A549 (cell line): ENCODE measurements around the gene KIFC1.

ENCODE experiments used
- CBX8 ChIP-seq: fragments of 200-600 bp; sonication (generic); IDR thresholded peaks from 2 replicates; pipeline ENCODE4 v1.6.1; 2016
- CHD4 ChIP-seq: fragments of 200-600 bp; sonication (generic); IDR thresholded peaks from 2 replicates; pipeline ENCODE4 v1.6.1; 2016; ENCODE audit warnings: antibody characterized with exemption, mild to moderate bottlenecking, borderline replicate concordance
- CTCF ChIP-seq: fragments of >200 bp; sonication (Bioruptor Twin); formaldehyde crosslinking; IDR thresholded peaks from 3 replicates; pipeline ENCODE4 v1.5.1; 2016
- EP300 ChIP-seq, 2 experiments: fragments of >200 bp; sonication (Bioruptor Twin); formaldehyde crosslinking; IDR thresholded peaks; 2 replicates in 1 of 2; 3 replicates in 1 of 2; pipeline ENCODE4 v1.6.1; 2016 to 2017
- FOSL2 ChIP-seq, 2 experiments: fragments of 450-650 bp in 1 of 2; fragments of >200 bp in 1 of 2; sonication (Bioruptor Twin) in 1 of 2; formaldehyde crosslinking; IDR thresholded peaks; 2 replicates each; pipeline versions ENCODE4 v1.5.0 to v1.6.1; 2016 to 2020; ENCODE audit warnings: mild to moderate bottlenecking in 1 of 2, moderate library complexity in 1 of 2
- GATA3 ChIP-seq: IDR thresholded peaks from 2 replicates; pipeline ENCODE4 v1.6.1; 2012; ENCODE audit warnings: borderline replicate concordance
- HES2 ChIP-seq: fragments of >200 bp; sonication (Bioruptor Twin); formaldehyde crosslinking; IDR thresholded peaks from 2 replicates; pipeline ENCODE4 v1.6.1; 2016
- JUNB ChIP-seq: fragments of >200 bp; sonication (Bioruptor Twin); formaldehyde crosslinking; IDR thresholded peaks from 2 replicates; pipeline ENCODE4 v1.6.1; 2016
- MAFK ChIP-seq: fragments of 450-650 bp; IDR thresholded peaks from 2 replicates; pipeline ENCODE4 v1.6.1; 2014; ENCODE audit not compliant: partially characterized antibody
- NR3C1 ChIP-seq: fragments of >200 bp; sonication (Bioruptor Twin); formaldehyde crosslinking; IDR thresholded peaks from 3 replicates; pipeline ENCODE4 v1.6.1; 2017
- PBX3 ChIP-seq: IDR thresholded peaks from 2 replicates; pipeline ENCODE4 v1.6.1; 2012
- POLR2A ChIP-seq: IDR thresholded peaks from 2 replicates; pipeline ENCODE4 v1.6.1; 2012; ENCODE audit warnings: mild to moderate bottlenecking, low read length
- RAD21 ChIP-seq, 2 experiments: fragments of >200 bp in 1 of 2; sonication (Bioruptor Twin) in 1 of 2; formaldehyde crosslinking in 1 of 2; IDR thresholded peaks in 1 of 2; conservative IDR thresholded peaks in 1 of 2; 2 replicates in 1 of 2; 3 replicates in 1 of 2; pipeline ENCODE4 v1.6.1; 2012 to 2018; ENCODE audit warnings: inconsistent platforms in 1 of 2
- TF ChIP-seq, protein P1 (sequence below): fragments of 450-650 bp; IDR thresholded peaks from 2 replicates; pipeline ENCODE4 v1.6.1; 2014; ENCODE audit warnings: antibody characterized with exemption

- TF ChIP-seq POLR2A (no peak), CTCF (no peak), MAFK (no peak), FOSL2 (IDR thresholded peaks at IDR 0.05) (no peak), FOSL2 (CRISPR knock-in tag; IDR thresholded peaks at IDR 0.05) (no peak), JUNB (no peak), PBX3 (no peak), NR3C1 (no peak), CBX8 (no peak), HES2 (no peak), EP300 (IDR thresholded peaks at IDR 0.05) (no peak), CHD4 (no peak), RAD21 (conservative IDR thresholded peaks at IDR 0.05 in 1 of 2, IDR thresholded peaks at IDR 0.05 in 1 of 2) (no peak), GATA3 (no peak)
- TF ChIP-seq, protein P1, sequence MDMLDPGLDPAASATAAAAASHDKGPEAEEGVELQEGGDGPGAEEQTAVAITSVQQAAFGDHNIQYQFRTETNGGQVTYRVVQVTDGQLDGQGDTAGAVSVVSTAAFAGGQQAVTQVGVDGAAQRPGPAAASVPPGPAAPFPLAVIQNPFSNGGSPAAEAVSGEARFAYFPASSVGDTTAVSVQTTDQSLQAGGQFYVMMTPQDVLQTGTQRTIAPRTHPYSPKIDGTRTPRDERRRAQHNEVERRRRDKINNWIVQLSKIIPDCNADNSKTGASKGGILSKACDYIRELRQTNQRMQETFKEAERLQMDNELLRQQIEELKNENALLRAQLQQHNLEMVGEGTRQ, result no peak
Observed at GRCh38 chr6:33428224-33428965, 36.8 kb downstream of the KIFC1 start.
